Measurements from ENCODE around the gene TIMP3. TPM values are rescaled to one million over a fixed set of nuclear protein-coding genes. Genes with fewer than 3 reads are reported as not detected.

Gene TIMP3
- total and polyA plus RNA-seq, 2 donors (not counting 3 experiments of a cell fraction or from before 2014, with no cell fraction given) = 0.22 to 2.0 TPM

DNA sequence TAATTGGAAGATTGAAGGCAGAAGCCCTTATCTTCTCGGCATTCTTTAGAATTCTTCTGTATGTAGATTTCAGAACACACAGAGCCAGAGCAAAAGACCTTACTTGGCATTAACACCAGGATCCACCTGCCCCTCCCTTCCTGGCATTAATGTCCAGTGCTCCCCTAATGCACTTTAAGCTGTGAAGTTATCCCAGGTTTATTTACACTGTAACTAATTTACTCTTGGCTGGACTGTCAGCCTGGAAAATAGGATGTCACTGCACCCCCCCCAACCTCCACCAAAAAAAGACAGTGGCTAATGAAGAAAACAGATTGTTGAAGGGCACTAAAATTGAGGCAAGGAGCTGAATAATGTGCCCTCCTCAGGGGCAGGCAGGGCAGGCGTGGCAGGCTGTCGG lies 30.1 kb downstream of the TIMP3 start:
- Histone ChIP-seq H3K36me3 (ENCODE audit: control insufficient read depth in 2 of 2, extremely low read depth in 1 of 2, insufficient read depth in 2 of 2, low read length in 2 of 2) (no peaks in the 10 kb centered on the region), H2AFZ (ENCODE audit: low read depth, low read length) (no peak overlapping the region), H4K20me1 (replicated peaks; ENCODE audit: control insufficient read depth, extremely low read depth, insufficient read depth, low read length) (no peaks in the 10 kb centered on the region), H3K27ac (ENCODE audit: insufficient read depth, low read depth, low read length) (no peak overlapping the region), H3K79me2 (ENCODE audit: control insufficient read depth, insufficient read depth, low read length) (no peaks in the 10 kb centered on the region), H3K9me3 (replicated peaks; ENCODE audit: control insufficient read depth, insufficient read depth, low read length) (no peaks in the 10 kb centered on the region), H3K4me3 (replicated peaks in 1 of 3; ENCODE audit: insufficient read depth in 1 of 3, low read depth in 1 of 3, low read length in 3 of 3) (no peak overlapping the region), H3K4me1 (ENCODE audit: control insufficient read depth, extremely low read depth, insufficient read depth, low read length) (peaks cover 4% of the 10 kb centered on the region), H3K9ac (replicated peaks; ENCODE audit: extremely low read depth, insufficient read depth, low read length) (no peak overlapping the region), H3K27me3 (ENCODE audit: control insufficient read depth in 2 of 2, insufficient read depth in 2 of 2, low read length in 2 of 2) (no peaks in the 10 kb centered on the region), H3K9me1 (replicated peaks; ENCODE audit: control insufficient read depth, extremely low read depth, insufficient read depth, low read length) (no peaks in the 10 kb centered on the region), H3K4me2 (ENCODE audit: insufficient read depth, low read length) (no peak overlapping the region)
- no TSS peak for BruUV-seq (replicated peaks)
- dilution Hi-C loops (cut with MboI; ENCODE audit: extremely low pct_ligation_motif_present, low sequenced_read_pairs) = no loop called here
- POLR2A ChIA-PET = no interaction called here
- DNase-seq (ENCODE audit: low read depth, low spot score) = no peak
- CTCF ChIA-PET = interaction anchor here (1.6 kb wide), 1 partner anchor 303 kb away, joined by 3 read pairs; no protein-coding TSS in a partner anchor
- TF ChIP-seq POLR2A (IDR thresholded peaks at IDR 0.05; ENCODE audit: low read depth, low read length) (no peak), GATA2 (IDR thresholded peaks at IDR 0.05; ENCODE audit: insufficient read depth, insufficient read length, low read depth, low read length) (no peak), EZH2 (IDR thresholded peaks at IDR 0.05; ENCODE audit: borderline replicate concordance, low read depth, low read length, severe bottlenecking) (no peak), JUN (IDR thresholded peaks at IDR 0.05; ENCODE audit: borderline replicate concordance, insufficient read depth, insufficient read length, low read depth) (no peak), FOS (IDR thresholded peaks at IDR 0.05; ENCODE audit: borderline replicate concordance, insufficient read depth, low read length) (no peak)
- TF ChIP-seq, protein P1, sequence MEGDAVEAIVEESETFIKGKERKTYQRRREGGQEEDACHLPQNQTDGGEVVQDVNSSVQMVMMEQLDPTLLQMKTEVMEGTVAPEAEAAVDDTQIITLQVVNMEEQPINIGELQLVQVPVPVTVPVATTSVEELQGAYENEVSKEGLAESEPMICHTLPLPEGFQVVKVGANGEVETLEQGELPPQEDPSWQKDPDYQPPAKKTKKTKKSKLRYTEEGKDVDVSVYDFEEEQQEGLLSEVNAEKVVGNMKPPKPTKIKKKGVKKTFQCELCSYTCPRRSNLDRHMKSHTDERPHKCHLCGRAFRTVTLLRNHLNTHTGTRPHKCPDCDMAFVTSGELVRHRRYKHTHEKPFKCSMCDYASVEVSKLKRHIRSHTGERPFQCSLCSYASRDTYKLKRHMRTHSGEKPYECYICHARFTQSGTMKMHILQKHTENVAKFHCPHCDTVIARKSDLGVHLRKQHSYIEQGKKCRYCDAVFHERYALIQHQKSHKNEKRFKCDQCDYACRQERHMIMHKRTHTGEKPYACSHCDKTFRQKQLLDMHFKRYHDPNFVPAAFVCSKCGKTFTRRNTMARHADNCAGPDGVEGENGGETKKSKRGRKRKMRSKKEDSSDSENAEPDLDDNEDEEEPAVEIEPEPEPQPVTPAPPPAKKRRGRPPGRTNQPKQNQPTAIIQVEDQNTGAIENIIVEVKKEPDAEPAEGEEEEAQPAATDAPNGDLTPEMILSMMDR (IDR thresholded peaks at IDR 0.05; ENCODE audit: extremely low read depth in 1 of 2, insufficient read depth in 1 of 2, low read depth in 1 of 2, low read length in 2 of 2) = no peak
- no peak for FAIRE-seq
- intact Hi-C loops (cut with micrococcal nuclease) = no loop called here

DNA sequence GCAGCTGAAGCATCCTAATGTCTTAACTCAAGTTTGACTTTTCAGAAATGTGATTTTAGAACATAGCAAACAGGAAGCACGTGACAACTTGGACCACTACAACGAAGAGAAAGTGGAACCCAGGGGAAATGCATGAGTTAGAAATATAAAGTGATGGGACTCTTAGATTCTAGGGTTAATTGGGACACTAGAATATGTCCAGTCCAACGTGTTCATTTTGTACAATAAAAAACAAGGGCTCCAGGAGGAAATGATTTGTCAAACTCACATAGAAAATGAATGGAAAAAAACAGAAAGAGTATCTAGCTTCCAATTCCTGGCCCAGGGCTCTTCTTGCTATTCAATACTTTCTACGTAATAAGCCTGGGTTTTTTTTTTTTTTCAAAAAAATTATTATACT lies 30.7 kb downstream of the TIMP3 start:
- H3K79me2 ChIP-seq (ENCODE audit: control insufficient read depth, insufficient read depth, low read length) = no peaks in the 10 kb centered on the region
- H2AFZ ChIP-seq (ENCODE audit: low read depth, low read length) = no peak overlapping the region
- no peaks in the 10 kb centered on the region for H4K20me1 ChIP-seq (replicated peaks; ENCODE audit: control insufficient read depth, extremely low read depth, insufficient read depth, low read length)
- CTCF ChIA-PET = no interaction called here
- H3K4me1 ChIP-seq (ENCODE audit: control insufficient read depth, extremely low read depth, insufficient read depth, low read length) = peaks cover 4% of the 10 kb centered on the region
- H3K36me3 ChIP-seq (ENCODE audit: control insufficient read depth in 2 of 2, extremely low read depth in 1 of 2, insufficient read depth in 2 of 2, low read length in 2 of 2) = no peaks in the 10 kb centered on the region
- no peaks in the 10 kb centered on the region for H3K9me1 ChIP-seq (replicated peaks; ENCODE audit: control insufficient read depth, extremely low read depth, insufficient read depth, low read length)
- dilution Hi-C loops (cut with MboI; ENCODE audit: extremely low pct_ligation_motif_present, low sequenced_read_pairs) (no loop called here), intact Hi-C loops (cut with micrococcal nuclease) (no loop called here)
- no peak overlapping the region for H3K9ac ChIP-seq (replicated peaks; ENCODE audit: extremely low read depth, insufficient read depth, low read length)
- DNase-seq (ENCODE audit: low read depth, low spot score) (no peak), FAIRE-seq (no peak)
- H3K27me3 ChIP-seq (ENCODE audit: control insufficient read depth in 2 of 2, insufficient read depth in 2 of 2, low read length in 2 of 2) = no peaks in the 10 kb centered on the region
- POLR2A ChIA-PET = no interaction called here
- H3K27ac ChIP-seq (ENCODE audit: insufficient read depth, low read depth, low read length) = no peak overlapping the region
- no peaks in the 10 kb centered on the region for H3K9me3 ChIP-seq (replicated peaks; ENCODE audit: control insufficient read depth, insufficient read depth, low read length)
- TF ChIP-seq MYC (IDR thresholded peaks at IDR 0.05; ENCODE audit: low read depth, low read length) (no peak), FOS (IDR thresholded peaks at IDR 0.05; ENCODE audit: borderline replicate concordance, insufficient read depth, low read length) (no peak), JUN (IDR thresholded peaks at IDR 0.05; ENCODE audit: borderline replicate concordance, insufficient read depth, insufficient read length, low read depth) (no peak), GATA2 (IDR thresholded peaks at IDR 0.05; ENCODE audit: insufficient read depth, insufficient read length, low read depth, low read length) (no peak), POLR2A (IDR thresholded peaks at IDR 0.05; ENCODE audit: low read depth, low read length) (no peak), EZH2 (IDR thresholded peaks at IDR 0.05; ENCODE audit: borderline replicate concordance, low read depth, low read length, severe bottlenecking) (no peak), POLR2AphosphoS5 (IDR thresholded peaks at IDR 0.05; ENCODE audit: insufficient read depth, low read depth, low read length) (no peak)
- TF ChIP-seq, protein P2, sequence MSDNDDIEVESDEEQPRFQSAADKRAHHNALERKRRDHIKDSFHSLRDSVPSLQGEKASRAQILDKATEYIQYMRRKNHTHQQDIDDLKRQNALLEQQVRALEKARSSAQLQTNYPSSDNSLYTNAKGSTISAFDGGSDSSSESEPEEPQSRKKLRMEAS (IDR thresholded peaks at IDR 0.05; ENCODE audit: insufficient read depth, insufficient read length) = no peak
- TF ChIP-seq, protein P1 (IDR thresholded peaks at IDR 0.05; ENCODE audit: extremely low read depth in 1 of 2, insufficient read depth in 1 of 2, low read depth in 1 of 2, low read length in 2 of 2) = no peak
- H3K4me2 ChIP-seq (ENCODE audit: insufficient read depth, low read length) = no peak overlapping the region
- no TSS peak for BruUV-seq (replicated peaks)
- no peak overlapping the region for H3K4me3 ChIP-seq (replicated peaks in 1 of 3; ENCODE audit: insufficient read depth in 1 of 3, low read depth in 1 of 3, low read length in 3 of 3)
